GM19043 (cell line): Measurements from ENCODE around the gene MEGF6.

ENCODE experiments used
- ATAC-seq: cut with Tn5 transposase; IDR thresholded peaks from one replicate; pipeline ENCODE4 v1.9.1; 2021; ENCODE audit warnings: low read depth; ENCODE audit not compliant: unreplicated experiment

Gene MEGF6

DNA sequence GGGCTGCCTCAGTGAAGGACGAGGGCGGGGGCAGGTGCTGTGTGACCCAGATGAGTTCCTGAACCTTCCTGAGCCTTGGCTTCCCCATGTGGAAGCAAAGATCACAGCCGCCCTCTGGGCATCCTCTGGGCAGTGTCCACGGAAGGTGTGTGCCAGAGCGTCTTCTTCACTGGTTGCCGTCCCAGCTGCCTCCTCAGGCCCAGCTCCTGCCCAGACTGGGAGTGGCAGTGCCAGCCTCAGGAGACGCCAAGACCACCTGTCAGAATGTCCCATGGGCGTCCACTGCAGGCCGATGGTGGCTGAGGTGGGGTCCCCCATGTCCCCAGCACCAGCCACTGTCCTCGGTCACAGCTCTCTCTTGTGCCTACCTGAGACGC is 146.7 kb downstream of the MEGF6 start:
- ATAC-seq = no peak

DNA sequence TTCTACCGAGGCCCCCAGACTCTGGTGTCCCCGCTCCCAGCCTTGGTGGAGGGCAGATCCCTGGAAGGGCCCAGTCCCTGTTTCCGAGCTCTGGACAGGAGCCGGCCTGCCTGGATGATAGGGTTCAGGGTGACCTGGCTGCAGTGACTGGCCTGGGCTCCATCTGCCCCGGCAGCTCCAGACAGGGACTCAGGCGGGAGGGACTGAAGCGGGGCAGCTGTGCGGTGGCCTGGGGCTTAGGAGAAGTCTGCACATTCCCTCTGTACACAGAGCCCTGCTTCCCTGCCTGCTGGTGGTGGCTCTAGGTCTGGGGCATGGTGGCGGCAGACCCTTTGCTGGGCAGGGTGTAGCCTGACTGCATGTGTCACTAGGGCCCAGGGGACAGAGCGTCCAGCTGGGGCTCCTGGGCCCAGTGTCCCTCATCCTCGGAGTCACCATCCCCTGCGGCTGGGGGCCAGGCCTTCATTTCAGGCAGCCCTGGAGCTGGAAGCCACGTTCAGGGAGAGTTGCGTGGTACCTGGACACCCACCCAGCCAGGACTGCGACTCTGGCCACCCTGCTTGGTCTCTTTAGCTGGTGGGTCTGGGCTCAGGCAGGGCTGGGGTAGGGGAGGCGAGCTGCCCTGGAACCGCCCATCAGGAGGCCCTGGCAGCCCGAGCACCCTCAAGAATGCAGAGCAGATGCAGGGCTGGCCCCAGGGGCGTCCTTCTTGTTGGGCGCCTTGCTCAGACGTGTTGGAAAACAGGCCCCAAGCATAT is 147.2 kb downstream of the MEGF6 start:
- ATAC-seq = no peak

DNA sequence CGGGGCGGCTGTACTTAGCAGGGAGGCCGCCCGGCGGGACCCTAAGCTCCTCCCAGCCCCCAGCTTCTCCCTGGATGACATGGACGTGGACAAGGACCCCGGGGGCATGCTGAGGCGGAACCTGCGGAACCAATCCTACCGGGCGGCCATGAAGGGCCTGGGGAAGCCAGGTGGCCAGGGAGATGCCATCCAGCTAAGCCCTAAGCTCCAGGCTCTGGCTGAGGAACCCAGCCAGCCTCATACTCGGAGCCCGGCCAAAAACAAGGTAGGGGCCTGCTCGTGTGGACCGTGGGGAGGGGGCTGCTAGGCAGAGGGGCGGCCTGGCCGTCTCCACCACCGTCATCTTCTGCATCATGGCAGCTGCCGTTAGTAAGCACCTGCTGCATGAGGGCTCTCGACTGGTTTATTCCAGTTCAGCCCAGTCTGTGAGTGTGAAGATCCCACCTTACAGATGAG is 147.9 kb downstream of the MEGF6 start:
- no peak for ATAC-seq

DNA sequence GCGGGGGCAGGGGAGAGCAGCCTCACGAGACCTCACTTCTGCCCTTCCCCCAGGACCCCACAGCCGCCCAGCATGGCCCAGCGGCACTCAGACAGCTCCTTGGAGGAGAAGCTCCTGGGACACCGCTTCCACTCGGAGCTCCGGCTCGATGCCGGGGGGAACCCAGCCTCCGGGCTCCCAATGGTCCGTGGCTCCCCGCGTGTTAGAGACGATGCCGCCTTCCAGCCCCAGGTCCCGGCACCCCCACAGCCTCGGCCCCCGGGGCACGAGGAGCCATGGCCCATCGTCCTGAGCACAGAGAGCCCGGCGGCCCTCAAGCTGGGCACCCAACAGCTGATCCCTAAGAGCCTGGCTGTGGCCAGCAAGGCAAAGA is 148.3 kb downstream of the MEGF6 start:
- ATAC-seq = no peak

DNA sequence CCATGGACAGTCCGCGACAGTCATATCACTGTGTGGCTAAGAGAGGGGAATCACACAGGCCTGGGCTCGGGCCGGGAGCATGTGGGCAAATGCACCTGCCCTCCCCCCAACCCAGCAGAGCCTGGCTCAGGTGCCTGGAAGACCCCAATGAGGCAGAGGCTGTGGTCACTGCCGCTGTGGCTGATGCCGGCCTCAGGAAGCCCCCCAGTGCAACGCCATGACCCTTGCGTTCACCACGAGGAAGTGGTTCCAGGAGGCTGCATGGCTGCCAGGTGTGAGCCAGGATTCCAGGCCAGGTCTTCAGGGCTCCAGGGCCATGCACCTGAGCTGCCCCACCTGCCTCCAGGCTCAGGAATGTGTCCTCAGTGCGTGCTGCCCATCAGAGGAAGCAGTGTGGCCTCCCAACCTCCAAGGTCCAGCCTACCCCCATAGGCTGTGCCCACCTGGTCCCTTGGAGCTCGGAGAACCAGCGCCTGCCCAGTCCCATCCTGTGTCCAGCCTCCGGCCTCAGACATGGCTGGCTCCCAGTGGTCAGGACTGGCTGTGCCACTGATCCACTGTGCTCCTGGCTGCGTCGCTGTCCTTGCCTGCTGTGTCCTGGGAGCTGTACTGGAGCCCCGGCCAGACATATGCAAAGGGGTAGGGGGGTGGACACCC is 148.8 kb downstream of the MEGF6 start:
- ATAC-seq = no peak

DNA sequence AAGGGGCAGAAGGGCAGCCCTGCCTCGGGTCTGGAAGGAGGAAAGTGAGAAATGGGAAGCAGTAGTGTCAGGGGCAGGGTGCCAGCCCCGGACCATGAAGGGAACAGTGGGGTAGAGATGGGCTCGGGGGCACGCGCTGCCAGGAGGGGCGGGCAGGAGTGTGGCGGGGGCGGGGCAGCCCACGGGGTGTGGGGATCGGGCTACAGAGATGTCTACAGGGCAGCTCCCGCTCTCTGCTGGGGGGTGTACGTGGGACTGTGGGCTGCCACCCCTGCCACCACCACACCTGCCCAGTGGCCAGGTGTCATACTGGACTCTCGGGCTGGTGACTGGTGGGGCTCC is 149.4 kb downstream of the MEGF6 start:
- no peak for ATAC-seq

DNA sequence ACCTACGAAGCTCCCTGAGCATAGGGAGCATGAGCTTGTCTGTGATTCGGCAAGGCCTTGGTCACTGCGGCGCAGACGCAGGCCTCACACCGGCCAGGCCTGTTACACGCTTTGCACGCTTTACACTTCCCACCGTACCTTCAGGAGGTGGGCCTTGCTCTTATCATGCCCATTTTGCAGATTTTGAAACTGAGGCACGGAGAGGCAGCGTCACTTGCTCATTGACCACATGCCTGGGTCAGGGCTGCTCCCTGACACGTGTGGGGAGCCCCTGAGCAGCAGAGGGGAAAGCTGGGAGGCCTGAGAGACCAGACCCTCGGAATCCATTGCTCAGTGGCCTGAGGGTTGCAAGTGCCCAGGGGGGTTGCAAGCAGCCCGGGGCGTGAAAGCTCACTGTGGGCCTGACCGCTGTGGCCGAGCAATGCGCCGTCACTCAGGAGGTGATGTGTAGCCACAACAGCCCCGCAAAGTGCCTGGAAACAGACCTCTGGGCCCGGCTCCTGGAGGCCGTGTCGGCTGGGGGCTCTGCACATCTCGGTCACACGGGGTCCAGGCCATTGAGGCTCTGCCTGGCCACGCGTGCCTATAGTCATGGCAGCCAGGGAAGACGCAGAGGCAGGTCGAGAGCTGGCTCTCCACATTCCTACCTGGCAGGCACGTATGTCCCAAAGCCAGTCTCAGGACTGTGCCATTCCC is 149.9 kb downstream of the MEGF6 start:
- no peak for ATAC-seq

DNA sequence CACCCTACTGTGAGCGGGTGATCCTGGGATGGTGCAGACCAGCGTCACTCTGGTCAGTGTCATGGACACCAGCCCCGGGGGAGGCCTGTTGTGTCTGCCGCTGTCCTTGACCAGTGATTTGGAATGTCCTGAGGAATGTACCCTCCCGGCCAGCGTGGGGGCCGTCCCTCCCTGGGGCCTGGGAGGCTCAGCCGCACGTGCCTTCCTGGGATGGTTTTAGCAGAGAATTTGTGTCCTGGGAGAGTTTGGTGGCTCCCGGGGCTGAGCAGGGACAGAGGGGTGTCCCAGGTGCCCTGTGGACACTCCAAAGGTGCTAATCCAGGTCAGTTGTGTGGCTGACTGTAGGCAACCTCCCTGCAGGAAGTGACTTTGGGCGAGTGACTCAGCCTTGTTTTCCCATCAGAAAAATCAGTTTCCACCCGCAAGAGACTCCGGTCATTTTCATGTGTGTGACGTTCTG is 150.6 kb downstream of the MEGF6 start:
- no peak for ATAC-seq

DNA sequence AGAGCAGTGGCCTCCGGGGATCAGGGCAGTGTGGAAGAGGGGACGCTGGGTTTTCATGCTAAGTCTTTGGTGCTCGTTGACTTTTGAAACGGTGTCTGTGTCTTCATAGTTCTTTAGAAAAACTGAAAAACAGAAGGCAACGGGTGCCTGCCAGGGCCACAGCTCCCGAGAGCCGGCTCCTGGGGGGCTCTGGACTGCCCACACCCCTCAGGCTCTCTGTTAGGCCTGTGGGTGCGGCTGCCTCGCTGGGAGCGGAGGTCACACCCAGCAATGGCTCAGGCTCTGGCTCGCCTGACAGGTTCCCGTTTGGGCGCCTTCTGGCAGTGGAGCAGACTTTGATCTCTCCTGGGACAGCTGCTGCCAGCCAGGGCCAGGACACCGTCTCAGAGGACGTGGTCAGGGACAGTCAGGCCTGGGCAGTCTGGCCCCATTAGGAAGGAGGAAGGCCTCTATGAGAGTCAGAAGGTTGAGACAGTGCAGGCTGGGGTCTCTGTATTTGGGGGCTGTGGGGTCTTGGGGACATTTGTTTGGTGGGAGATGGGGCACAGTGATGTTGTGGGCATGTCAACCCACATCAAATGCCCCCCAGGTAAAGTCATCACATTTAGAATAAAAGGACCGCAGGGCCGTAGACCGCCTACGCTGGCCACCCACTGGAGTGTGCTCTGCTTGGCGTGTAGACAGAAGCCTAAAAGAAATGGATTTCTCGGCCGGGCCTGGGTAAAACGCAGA is 151.2 kb downstream of the MEGF6 start:
- no peak for ATAC-seq

DNA sequence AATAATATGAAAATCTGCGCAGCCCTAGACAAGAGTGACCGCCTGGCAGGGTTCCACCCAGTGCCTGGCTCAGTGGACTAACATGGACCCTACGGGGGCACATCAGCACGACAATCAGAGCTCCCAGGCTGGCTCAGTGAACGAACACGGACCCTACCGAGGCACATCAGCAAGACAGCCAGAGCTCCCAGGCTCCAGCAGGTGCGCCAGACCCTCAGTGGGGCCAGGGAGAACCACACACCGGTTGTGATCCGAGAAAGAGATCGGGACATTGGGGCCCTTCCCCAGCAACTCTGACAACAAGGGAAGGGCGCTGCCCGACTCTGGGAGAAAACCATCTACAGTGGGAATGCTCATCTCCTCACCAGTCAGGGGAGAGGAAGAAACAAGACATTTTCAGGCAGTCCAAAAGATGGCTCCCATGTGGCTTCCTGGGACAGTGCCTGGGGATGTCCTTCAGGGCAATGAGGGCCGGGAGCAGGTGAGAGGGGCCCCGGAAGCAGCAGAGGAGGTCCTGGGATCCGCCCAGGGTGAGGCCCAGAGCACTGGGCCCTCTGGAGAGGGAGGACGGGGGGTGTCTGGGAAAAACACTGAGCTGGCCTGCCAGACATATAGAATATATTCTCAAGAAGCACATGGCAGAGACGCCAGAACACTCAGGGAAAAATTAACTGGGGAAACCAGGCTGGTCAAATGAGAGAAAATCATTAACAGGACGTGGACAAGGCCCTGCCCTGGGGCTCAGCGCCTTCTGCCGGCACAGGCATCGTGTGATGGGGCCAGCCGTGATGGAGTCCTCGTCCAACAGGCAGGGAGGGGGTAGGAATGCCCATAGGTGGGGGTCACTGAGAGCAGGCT is 152.0 kb downstream of the MEGF6 start:
- no peak for ATAC-seq

DNA sequence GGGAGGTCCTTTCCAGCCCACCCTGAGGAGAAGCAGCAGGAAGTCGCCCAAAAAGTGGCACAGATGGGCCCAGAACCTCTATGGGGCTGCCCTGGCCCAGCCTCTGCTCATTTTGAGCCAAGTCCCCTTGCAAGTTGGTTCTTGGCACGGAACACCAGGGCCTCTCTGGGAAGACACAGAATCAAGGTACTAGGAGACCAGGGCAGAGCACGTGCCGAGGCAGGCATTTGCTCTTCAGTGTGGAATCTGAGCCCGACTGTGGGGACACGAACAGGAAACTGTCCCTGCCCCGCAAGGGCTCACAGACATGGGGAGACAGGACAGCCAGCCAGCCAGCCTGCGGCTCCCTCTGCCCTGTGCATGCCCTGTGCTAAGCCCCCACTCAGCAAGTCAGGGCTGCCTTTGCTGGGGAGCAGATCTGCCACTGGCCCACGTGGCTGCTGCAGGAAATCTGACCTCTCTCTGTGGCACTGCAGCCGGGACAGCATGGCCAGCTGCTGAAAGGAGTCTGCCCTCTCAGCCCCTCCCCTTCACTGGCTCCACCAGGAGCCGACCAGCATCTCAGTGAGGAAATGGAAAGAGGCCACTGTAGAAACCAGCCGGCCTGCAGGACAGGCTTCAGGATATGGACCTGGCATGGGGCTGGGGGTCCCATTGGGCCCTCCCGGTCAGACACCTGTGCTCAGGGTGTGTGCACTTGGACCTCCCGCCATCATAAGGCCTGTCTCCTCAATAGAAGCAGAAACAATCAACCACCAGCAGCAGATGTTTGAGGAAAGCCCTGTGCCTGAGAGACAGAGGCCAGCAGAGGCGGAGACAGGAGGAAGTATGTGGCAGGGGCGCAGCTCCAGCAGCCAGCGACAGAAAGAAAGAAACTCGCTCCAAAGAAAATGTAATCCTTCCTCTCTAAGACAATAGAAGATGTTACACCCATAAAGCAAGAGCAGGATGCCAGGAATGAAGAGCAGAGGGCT is 153.1 kb downstream of the MEGF6 start:
- no peak for ATAC-seq

DNA sequence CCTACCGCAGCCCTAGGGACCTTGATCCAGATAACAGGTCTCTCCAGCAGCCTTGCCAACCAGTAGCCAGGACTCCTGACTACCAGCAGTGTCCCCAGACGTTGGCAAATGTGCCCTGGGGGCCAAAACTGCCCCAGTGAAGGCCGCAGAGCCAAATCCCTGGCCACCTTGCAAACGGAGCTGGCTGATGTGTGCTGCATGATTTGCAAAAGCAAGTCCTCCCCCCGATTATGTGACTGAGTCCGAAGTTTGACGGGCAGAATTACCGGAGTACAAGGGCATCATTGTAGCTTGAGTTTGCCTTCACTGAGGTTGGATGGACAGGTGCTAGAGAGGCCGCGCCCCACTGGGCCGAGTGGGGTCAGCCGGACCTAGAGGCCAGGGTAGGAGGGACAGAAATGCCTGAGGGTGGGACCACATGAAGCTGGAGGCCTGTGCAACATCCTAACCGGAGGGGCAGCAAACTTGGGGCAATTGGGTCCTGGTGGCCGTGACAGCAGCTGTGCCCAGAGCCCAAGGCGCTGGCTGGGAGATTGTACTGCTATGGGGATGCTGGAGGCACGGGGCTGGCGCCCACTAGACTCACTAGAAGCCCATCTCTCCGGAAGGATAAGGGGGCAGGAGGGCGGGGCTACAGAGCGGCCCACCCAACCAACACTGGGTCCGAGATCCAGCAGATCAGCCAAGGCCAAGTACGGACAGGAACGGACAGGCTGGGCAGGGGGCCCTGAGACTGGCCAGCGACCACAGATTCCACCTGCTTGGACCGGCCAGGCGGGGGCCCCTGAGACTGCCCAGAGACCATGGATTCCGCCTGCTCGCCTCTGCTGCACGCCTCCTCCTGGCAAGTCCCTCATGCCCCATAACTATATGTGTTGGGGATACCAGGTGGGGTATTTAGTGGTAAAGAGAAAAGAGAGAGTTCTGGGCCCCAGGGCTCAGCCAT is 154.1 kb downstream of the MEGF6 start:
- ATAC-seq = no peak

DNA sequence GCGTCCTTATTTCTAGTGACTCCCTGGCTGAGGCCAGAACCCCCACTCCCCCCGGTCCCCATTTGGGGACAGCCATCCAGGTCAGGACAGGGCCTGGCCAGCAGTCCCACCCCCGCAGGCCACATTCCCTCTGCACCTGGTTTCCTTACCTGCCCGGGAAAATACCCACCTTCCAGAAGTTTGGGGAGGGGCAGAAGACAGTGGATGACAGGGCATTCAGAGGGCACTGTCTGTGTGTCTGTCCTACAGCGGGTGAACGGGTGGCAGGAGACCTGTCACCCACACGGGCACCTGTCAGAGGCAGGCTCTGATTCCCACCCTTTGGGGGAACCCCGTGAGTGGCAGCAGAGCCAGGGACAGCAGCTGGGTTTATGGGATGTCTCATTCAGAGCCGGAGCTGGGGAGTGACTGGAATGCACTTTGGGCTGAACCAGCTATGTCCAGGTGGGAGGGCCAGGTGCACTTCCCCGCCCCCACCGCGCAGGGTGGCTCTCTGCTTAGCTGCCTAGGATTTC is 154.8 kb downstream of the MEGF6 start:
- no peak for ATAC-seq

DNA sequence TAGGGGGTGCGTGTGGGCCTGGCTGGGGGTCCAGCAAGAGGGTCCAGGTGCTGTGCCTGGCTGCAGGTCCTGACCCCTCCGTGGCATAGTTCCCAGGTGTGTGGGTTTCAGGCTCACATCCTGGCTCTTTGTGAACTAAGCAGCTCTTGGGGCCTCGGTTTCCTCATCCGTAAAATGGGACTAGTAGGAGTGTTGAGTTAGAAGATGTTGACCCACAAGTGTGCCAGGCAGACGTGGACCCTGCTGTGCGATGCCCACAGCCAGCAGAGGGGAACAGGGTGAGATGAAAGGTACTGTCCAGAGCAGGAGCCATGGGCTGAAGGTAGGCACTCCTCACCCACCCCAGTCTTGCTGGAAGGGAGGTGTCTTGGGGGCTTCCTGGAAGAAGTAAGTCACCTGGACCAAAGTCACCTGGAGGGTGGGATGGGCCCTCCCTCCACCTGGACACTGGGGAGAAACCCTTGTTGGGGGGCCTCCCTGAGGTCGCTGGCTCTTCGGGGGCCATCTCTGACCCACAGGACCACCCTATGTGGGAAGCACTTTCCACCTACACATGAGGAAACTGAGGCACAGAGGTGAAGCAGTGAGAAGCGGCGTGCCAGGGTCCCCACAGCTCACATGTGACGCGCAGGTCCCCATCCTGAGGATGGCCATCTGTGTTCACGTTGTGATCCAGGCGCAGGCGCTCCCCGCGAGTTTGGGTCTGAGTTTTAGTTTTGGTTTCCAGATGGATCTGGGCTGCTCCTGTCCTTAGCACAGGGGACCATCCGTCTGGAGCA is 155.4 kb downstream of the MEGF6 start:
- no peak for ATAC-seq

DNA sequence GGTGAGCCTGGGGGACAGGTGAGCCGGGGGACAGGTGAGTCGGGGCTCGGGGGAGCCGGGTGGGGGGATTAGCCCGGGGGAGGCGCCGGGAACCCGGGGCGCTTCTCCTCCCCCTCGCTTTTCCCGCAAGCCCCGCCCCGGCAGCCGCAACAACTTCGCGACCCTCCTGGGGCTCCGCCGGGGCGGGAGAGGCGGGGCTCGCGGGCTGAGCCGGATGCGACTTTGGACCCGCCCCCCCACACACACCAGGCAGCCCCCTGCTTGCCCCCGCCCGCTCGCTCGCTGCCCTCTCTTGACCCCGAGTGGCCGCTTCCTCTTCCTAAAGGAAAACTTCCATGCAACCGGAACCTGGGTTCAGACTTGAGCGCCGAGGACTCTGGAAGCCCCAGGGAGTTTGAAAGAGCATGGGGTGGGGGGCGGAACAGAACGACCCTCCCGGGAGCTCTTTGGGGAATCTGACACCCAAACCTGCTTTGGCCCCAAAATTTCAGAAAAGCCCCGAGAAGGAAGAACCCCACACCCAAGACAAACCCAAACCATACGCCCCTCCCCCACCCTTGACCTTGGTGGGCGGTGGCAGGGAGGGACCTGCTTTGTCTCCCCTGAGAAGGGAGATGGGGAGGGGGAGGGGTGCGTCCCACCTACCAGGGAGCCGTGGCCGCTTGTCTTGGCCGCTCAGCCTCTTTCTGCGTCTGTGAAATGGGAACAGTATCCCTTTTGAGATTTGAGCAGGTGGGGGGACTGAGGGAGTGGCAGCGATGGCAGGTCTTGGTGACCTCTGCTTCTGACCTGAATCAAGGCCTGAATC is 156.3 kb downstream of the MEGF6 start:
- ATAC-seq = no peak
